ENCODE results near the gene IFT122. TPM values are rescaled to one million over a fixed set of nuclear protein-coding genes. Genes with fewer than 3 reads are reported as not detected.
"Not testable (repeated sequence)": the region's sequence is repeated elsewhere in the genome, so short reads cannot be mapped to it uniquely, and the experiment has no call there.

Gene IFT122
- total RNA-seq, 1 donor from 2014 or later = 19.2 TPM

- Mint-ChIP-seq H3K36me3 (ENCODE audit: low read depth) (peaks cover 24% of the 10 kb centered on the region), H3K27ac (no peak overlapping the region), H3K4me1 (no peaks in the 10 kb centered on the region), H3K4me3 (no peak overlapping the region), H3K9me3 (no peaks in the 10 kb centered on the region), H3K27me3 (no peaks in the 10 kb centered on the region)
- DNase-seq = no peak
- ChIA-PET POLR2A (no interaction called here), CTCF (interaction anchor here (1.2 kb wide), 1 partner anchor 103 kb away, joined by 4 read pairs; no protein-coding TSS in a partner anchor)
- no peak for ATAC-seq (ENCODE audit: low read depth)
- intact Hi-C loops (cut with micrococcal nuclease) = no loop called here
- TF ChIP-seq CTCF (IDR thresholded peaks at IDR 0.05) = no peak
Observed at GRCh38 chr3:129485721-129486663, 46.0 kb downstream of the IFT122 start.

DNA sequence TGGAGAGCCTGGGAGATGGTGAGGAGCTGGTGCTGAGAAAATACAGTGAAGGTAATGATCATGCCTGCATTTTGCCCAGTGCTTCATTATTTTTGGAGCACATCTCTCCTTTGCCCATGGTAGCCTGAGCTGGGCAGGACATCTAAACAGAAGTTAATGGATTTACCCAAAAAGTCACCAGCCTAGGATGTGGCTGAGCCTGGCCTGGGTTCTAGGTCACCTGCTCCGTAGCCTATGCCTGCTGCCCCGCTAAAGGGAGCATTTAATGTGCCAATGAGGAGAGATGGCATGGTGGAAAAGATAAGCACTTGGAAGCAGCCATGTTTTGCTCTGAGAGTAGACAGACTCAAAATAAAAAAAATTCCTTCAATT lies 46.6 kb downstream of the IFT122 start:
- POLR2A ChIA-PET = no interaction called here
- CTCF ChIA-PET = interaction anchor here (1.2 kb wide), 1 partner anchor 103 kb away, joined by 4 read pairs; no protein-coding TSS in a partner anchor
- Mint-ChIP-seq H3K27ac (no peak overlapping the region), H3K9me3 (no peaks in the 10 kb centered on the region), H3K36me3 (ENCODE audit: low read depth) (peaks cover 19% of the 10 kb centered on the region), H3K27me3 (no peaks in the 10 kb centered on the region), H3K4me3 (no peak overlapping the region), H3K4me1 (no peaks in the 10 kb centered on the region)
- no peak for TF ChIP-seq CTCF (IDR thresholded peaks at IDR 0.05)
- ATAC-seq (ENCODE audit: low read depth) (no peak), DNase-seq (no peak)
- intact Hi-C loops (cut with micrococcal nuclease) = no loop called here

DNA sequence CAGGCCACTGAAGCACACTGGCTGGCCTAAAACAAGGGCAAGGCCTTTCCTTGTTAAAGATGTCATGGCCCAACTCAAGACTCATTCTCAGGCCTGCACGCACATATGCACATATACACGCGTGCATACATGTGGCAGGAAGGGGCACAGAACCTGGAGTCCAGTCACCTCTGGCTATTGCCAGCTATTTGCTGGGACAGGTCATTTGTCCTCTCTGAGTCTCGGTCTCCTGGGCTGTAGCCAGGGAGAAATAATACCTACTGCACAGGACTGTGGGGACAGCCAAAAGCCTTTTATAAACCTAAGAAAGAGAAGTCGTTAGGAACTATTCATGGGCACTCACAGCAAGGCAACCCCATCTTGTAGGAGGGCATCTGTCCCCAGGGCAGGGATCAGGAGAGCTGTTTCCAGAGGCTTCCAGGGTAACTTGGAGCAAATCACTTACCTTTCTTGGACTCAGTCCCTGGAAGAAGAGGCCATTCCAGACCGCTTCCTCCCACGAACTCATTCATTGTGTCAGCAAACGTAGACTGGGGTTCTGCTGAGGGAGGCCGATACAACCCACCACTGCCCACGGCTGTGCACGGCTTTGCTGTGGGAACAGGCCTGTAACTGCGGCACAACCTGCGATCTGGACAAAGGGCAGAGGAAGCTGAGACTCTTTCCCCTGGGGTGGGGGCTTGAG lies 47.3 kb downstream of the IFT122 start:
- no peaks in the 10 kb centered on the region for H3K4me1 Mint-ChIP-seq
- no peak for TF ChIP-seq CTCF (IDR thresholded peaks at IDR 0.05)
- H3K27me3 Mint-ChIP-seq = no peaks in the 10 kb centered on the region
- H3K9me3 Mint-ChIP-seq = no peaks in the 10 kb centered on the region
- ChIA-PET CTCF (interaction anchor here (1.2 kb wide), 1 partner anchor 104 kb away, joined by 4 read pairs; no protein-coding TSS in a partner anchor), POLR2A (no interaction called here)
- H3K36me3 Mint-ChIP-seq (ENCODE audit: low read depth) = peaks cover 14% of the 10 kb centered on the region
- H3K4me3 Mint-ChIP-seq = no peak overlapping the region
- intact Hi-C loops (cut with micrococcal nuclease) = no loop called here
- ATAC-seq (ENCODE audit: low read depth) (no peak), DNase-seq (no peak)
- no peak overlapping the region for H3K27ac Mint-ChIP-seq

GRCh38 chr3:129487868-129488335 lies 47.9 kb downstream of the IFT122 start:
- intact Hi-C loops (cut with micrococcal nuclease); H3K4me3 Mint-ChIP-seq; H3K4me1 Mint-ChIP-seq; CTCF ChIA-PET; ATAC-seq (ENCODE audit: low read depth); H3K27ac Mint-ChIP-seq; H3K9me3 Mint-ChIP-seq; H3K27me3 Mint-ChIP-seq; DNase-seq; POLR2A ChIA-PET: not testable (repeated sequence)
- peaks cover 11% of the 10 kb centered on the region for H3K36me3 Mint-ChIP-seq (ENCODE audit: low read depth)

DNA sequence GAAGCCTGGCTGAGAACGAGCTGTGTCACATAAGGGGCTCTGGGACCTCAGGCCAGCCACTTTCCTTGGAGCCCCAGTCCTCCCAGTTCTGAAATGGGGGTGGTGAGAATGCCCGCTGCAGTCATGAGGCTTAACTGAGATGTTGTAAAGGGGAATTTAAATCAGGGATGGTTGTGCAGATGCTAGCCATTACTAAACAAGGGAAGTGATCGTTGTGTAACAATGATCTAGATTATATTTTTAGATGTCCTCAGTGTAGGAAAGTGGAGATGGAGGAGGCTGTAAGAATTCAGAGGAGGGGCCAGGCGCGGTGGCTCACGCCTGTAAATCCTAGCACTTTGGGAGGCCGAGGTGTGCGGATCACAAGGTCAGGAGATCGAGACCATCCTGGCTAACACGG lies 49.2 kb downstream of the IFT122 start:
- POLR2A ChIA-PET; H3K4me3 Mint-ChIP-seq; ATAC-seq (ENCODE audit: low read depth); H3K4me1 Mint-ChIP-seq; H3K9me3 Mint-ChIP-seq; intact Hi-C loops (cut with micrococcal nuclease); H3K27me3 Mint-ChIP-seq; DNase-seq; H3K27ac Mint-ChIP-seq: not testable (repeated sequence)
- peaks cover 10% of the 10 kb centered on the region for H3K36me3 Mint-ChIP-seq (ENCODE audit: low read depth)
- CTCF ChIA-PET = interaction anchor here (1.5 to 1.9 kb wide), 7 partner anchors 9 to 442 kb away, joined by 5 to 32 read pairs (median 10); no protein-coding TSS in a partner anchor
